ENCODE results near the gene IZUMO2.

IZUMO2 gene

GRCh38 chr19:50198431-50199258 is 35.6 kb upstream of the IZUMO2 start:
- Histone ChIP-seq H3K4me1 (no peaks in the 10 kb centered on the region), H3K36me3 (no peaks in the 10 kb centered on the region), H3K9me3 (peaks cover 4% of the 10 kb centered on the region), H3K4me3 (ENCODE audit: low read depth, low read length) (no peak overlapping the region), H3K27me3 (no peaks in the 10 kb centered on the region)
- no peak for DNase-seq
- TF ChIP-seq CTCF (IDR thresholded peaks at IDR 0.05; ENCODE audit: low read depth, low read length) = no peak

DNA sequence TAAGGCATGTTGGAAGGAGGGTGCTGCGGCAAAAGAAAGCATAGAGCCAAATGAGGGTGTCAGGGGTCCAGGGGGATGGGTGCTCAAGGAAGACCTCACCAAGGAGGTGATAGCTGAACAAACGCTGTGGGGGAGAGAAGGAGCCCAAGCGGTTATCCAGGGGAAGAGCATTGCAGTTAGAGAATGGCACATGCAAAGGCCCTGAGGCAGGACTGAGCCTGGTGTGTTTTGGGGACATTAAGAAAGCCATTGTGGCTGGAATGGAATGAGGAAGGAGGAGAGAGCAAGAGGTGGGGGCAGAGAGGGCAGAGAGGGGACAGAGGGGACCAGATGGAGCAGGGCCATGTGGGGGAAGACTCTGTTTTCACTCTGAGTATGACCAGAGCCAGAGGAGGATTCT is 34.3 kb upstream of the IZUMO2 start:
- no peak for DNase-seq
- Histone ChIP-seq H3K9me3 (no peaks in the 10 kb centered on the region), H3K36me3 (no peaks in the 10 kb centered on the region), H3K4me1 (no peaks in the 10 kb centered on the region), H3K27me3 (no peaks in the 10 kb centered on the region), H3K4me3 (ENCODE audit: low read depth, low read length) (no peak overlapping the region)
- TF ChIP-seq CTCF (IDR thresholded peaks at IDR 0.05; ENCODE audit: low read depth, low read length) = no peak

DNA sequence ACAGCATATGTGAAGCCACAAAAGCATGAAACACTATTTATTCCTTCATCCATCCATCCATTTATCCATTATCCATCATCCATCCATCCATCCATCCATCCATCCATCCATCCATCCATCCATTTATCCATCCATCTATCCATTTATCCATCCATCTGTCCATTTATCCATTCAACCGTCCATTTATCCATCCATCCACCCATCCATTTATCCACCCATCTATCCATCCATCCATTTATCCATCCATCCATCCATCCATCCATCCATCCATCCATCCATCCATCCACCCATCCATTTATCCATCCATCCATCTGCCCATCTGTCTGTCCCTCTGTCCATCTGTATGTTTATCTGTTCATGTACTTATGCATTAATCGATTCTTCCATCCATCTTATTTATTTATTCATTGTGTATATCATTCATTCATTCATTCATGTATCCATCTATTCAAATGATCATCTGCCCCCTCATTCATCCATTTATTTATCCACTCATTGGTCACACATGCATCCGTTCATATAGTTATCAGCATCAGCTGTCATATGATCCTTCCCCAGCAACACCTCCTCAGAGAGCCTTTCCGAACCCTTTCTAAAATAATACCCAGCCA is 33.3 kb upstream of the IZUMO2 start:
- Histone ChIP-seq H3K4me3 (ENCODE audit: low read depth, low read length) (no peak overlapping the region), H3K9me3 (no peaks in the 10 kb centered on the region), H3K27me3 (no peaks in the 10 kb centered on the region), H3K4me1 (no peaks in the 10 kb centered on the region), H3K36me3 (no peaks in the 10 kb centered on the region)
- DNase-seq = no peak
- TF ChIP-seq CTCF (IDR thresholded peaks at IDR 0.05; ENCODE audit: low read depth, low read length) = no peak

- Histone ChIP-seq H3K9me3 (no peaks in the 10 kb centered on the region), H3K27me3 (no peaks in the 10 kb centered on the region), H3K4me1 (no peaks in the 10 kb centered on the region), H3K36me3 (no peaks in the 10 kb centered on the region), H3K4me3 (ENCODE audit: low read depth, low read length) (no peak overlapping the region)
- TF ChIP-seq CTCF (IDR thresholded peaks at IDR 0.05; ENCODE audit: low read depth, low read length) = no peak
- no peak for DNase-seq
Measured at GRCh38 chr19:50195224-50195623, 32.1 kb upstream of the IZUMO2 start.

- Histone ChIP-seq H3K4me1 (no peaks in the 10 kb centered on the region), H3K9me3 (no peaks in the 10 kb centered on the region), H3K27me3 (no peaks in the 10 kb centered on the region), H3K36me3 (no peaks in the 10 kb centered on the region), H3K4me3 (ENCODE audit: low read depth, low read length) (no peak overlapping the region)
- DNase-seq = no peak
- TF ChIP-seq CTCF (IDR thresholded peaks at IDR 0.05; ENCODE audit: low read depth, low read length) = no peak
Measured at GRCh38 chr19:50192463-50193211, 29.6 kb upstream of the IZUMO2 start.

Data from BE2C (cell line).